Measurements from ENCODE around the gene MPND.

GRCh38 chr19:4363571-4364304 is 20.4 kb downstream of the MPND start:
- no peak for TF ChIP-seq ZNF274 (IDR thresholded peaks at IDR 0.05; ENCODE audit: low read depth, low read length)
- no peak for TF ChIP-seq YY1 (IDR thresholded peaks at IDR 0.05; ENCODE audit: insufficient read depth, insufficient read length)

All from NT2/D1 (cell line).